Measurements from ENCODE around the gene PARVB. TPM values are rescaled to one million over a fixed set of nuclear protein-coding genes. Genes with fewer than 3 reads are reported as not detected.

PARVB gene
- total RNA-seq, 1 experiment from 2014 or later: 37.9 TPM

DNA sequence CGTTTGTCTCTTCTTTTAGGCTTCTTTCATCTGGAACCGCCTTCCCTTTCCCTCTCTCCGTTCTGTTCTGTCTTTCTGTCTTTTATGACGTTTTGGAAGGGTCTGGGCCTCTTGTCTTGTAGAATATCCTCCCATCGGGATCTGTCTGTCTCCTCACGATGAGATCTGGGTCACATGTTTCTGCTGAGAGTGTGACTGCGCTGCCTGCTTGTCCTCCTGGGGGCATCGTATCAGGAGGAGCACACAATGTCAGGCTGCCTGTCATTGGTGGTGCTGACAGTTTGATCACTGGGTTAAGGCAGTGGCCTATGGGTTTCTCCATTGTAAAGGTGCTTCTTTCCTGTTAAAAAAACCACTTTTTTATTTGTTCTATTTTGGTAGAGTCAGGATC lies 96.2 kb downstream of the PARVB start:
- DNase-seq: peak; percentile 75
- no peaks in the 10 kb centered on the region; the same call in 1 of the 2 replicates for H3K36me3 ChIP-seq (replicated peaks; ENCODE audit: control insufficient read depth, insufficient read depth, low read length)

DNA sequence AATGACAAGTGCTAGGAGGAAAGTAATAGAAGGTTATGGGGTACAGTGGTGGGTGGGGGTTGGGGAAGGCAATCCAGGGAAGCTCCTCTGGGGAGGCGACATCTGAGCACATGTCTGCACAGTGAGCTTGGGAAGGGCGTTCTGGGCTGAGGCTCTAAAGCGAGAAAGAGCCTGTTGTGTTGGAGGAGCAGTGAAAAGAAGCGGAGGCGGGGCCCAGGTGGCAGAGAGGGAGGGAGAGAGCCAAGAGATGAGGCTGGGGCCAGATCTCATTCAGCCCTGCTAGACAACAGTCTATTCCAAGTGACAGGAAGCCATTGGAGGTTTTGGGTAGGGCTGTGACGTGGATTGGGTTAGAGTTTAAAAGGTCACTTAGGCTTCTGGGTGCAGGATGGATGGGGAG lies 101.3 kb downstream of the PARVB start:
- no peaks in the 10 kb centered on the region for H3K27me3 ChIP-seq (ENCODE audit: control insufficient read depth, insufficient read depth, low read length)
- DNase-seq: no peak
- no peak overlapping the region for H3K4me3 ChIP-seq (ENCODE audit: insufficient read depth, low read depth, low read length)
- H3K36me3 ChIP-seq (replicated peaks; ENCODE audit: control insufficient read depth, insufficient read depth, low read length): no peaks in the 10 kb centered on the region; the same call in 1 of the 2 replicates

More for the DNA sequence above, 96.2 kb downstream of the PARVB start:
- Histone ChIP-seq H3K4me3 (ENCODE audit: insufficient read depth, low read depth, low read length) (no peak overlapping the region), H3K27me3 (ENCODE audit: control insufficient read depth, insufficient read depth, low read length) (no peaks in the 10 kb centered on the region)

- Histone ChIP-seq H3K27me3 (ENCODE audit: control insufficient read depth, insufficient read depth, low read length) (no peaks in the 10 kb centered on the region), H3K4me3 (ENCODE audit: insufficient read depth, low read depth, low read length) (no peak overlapping the region), H3K36me3 (replicated peaks; ENCODE audit: control insufficient read depth, insufficient read depth, low read length) (no peaks in the 10 kb centered on the region; the same call in 1 of the 2 replicates)
- DNase-seq: no peak
Observed at GRCh38 chr22:44126807-44127206, 102.7 kb downstream of the PARVB start.

GRCh38 chr22:44127356-44127755 lies 103.3 kb downstream of the PARVB start:
- Histone ChIP-seq H3K27me3 (ENCODE audit: control insufficient read depth, insufficient read depth, low read length) (no peaks in the 10 kb centered on the region), H3K4me3 (ENCODE audit: insufficient read depth, low read depth, low read length) (no peak overlapping the region), H3K36me3 (replicated peaks; ENCODE audit: control insufficient read depth, insufficient read depth, low read length) (no peaks in the 10 kb centered on the region; the same call in 1 of the 2 replicates)
- DNase-seq: no peak

GRCh38 chr22:44128958-44129618 lies 105.0 kb downstream of the PARVB start:
- DNase-seq: no peak
- Histone ChIP-seq H3K4me3 (ENCODE audit: insufficient read depth, low read depth, low read length) (no peak overlapping the region), H3K27me3 (ENCODE audit: control insufficient read depth, insufficient read depth, low read length) (no peaks in the 10 kb centered on the region), H3K36me3 (replicated peaks; ENCODE audit: control insufficient read depth, insufficient read depth, low read length) (no peaks in the 10 kb centered on the region; the same call in 1 of the 2 replicates)

DNA sequence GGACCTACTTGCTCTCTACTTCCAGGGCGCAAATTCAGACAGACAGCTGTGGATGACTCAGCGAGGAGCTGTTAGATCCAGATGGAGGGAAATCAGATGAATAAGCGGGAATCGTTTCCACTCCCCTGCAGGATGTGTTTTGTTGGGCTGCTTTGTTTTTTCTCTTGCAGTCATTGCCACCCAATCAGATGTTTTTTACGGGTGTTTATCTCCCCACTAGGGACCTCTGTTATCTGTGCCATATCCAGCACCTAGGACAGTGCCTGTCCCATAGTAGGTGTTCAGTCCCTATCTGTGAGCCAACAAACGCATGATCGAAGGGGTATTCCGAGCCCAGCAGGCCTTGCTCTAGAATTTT lies 105.5 kb downstream of the PARVB start:
- no peaks in the 10 kb centered on the region; the same call in 1 of the 2 replicates for H3K36me3 ChIP-seq (replicated peaks; ENCODE audit: control insufficient read depth, insufficient read depth, low read length)
- peak; percentile 52 for DNase-seq

GRCh38 chr22:44130076-44130711 lies 106.1 kb downstream of the PARVB start:
- DNase-seq: no peak
- Histone ChIP-seq H3K27me3 (ENCODE audit: control insufficient read depth, insufficient read depth, low read length) (no peaks in the 10 kb centered on the region), H3K36me3 (replicated peaks; ENCODE audit: control insufficient read depth, insufficient read depth, low read length) (no peaks in the 10 kb centered on the region; the same call in 1 of the 2 replicates), H3K4me3 (ENCODE audit: insufficient read depth, low read depth, low read length) (no peak overlapping the region)

More for the DNA sequence above, 105.5 kb downstream of the PARVB start:
- Histone ChIP-seq H3K27me3 (ENCODE audit: control insufficient read depth, insufficient read depth, low read length) (no peaks in the 10 kb centered on the region), H3K4me3 (ENCODE audit: insufficient read depth, low read depth, low read length) (no peak overlapping the region)

DNA sequence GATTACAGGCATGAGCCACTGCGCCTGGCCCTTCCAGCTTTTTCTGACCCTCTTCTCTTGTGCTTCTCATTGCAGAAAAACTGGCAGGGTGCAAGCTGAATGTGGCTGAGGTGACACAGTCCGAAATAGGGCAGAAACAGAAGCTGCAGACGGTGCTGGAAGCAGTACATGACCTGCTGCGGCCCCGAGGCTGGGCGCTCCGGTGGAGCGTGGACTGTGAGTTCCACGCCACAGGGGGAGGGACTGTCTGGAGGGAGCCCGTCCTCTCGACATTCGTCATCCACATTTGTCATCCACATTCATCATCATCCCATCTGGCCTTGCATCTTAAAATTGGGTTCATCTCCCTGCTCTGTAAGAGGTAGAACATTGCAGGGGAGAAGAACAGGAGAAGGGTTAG lies 107.3 kb downstream of the PARVB start:
- no peak overlapping the region for H3K4me3 ChIP-seq (ENCODE audit: insufficient read depth, low read depth, low read length)
- no peaks in the 10 kb centered on the region for H3K36me3 ChIP-seq (replicated peaks; ENCODE audit: control insufficient read depth, insufficient read depth, low read length)
- DNase-seq: no peak

GRCh38 chr22:44131989-44132685 lies 108.0 kb downstream of the PARVB start:
- H3K27me3 ChIP-seq (ENCODE audit: control insufficient read depth, insufficient read depth, low read length): no peaks in the 10 kb centered on the region
- no peak for DNase-seq
- peaks cover under 1% of the 10 kb centered on the region; the same call in 1 of the 2 replicates for H3K36me3 ChIP-seq (replicated peaks; ENCODE audit: control insufficient read depth, insufficient read depth, low read length)
- H3K4me3 ChIP-seq (ENCODE audit: insufficient read depth, low read depth, low read length): no peak overlapping the region

More for the DNA sequence above, 107.3 kb downstream of the PARVB start:
- H3K27me3 ChIP-seq (ENCODE audit: control insufficient read depth, insufficient read depth, low read length): no peaks in the 10 kb centered on the region

- Histone ChIP-seq H3K27me3 (ENCODE audit: control insufficient read depth, insufficient read depth, low read length) (no peaks in the 10 kb centered on the region), H3K36me3 (replicated peaks; ENCODE audit: control insufficient read depth, insufficient read depth, low read length) (peaks cover 5% of the 10 kb centered on the region), H3K4me3 (ENCODE audit: insufficient read depth, low read depth, low read length) (no peak overlapping the region)
- peak; percentile 81 for DNase-seq
Observed at GRCh38 chr22:44132724-44133123, 108.6 kb downstream of the PARVB start.

- DNase-seq: no peak
- peaks cover 7% of the 10 kb centered on the region for H3K36me3 ChIP-seq (replicated peaks; ENCODE audit: control insufficient read depth, insufficient read depth, low read length)
- no peaks in the 10 kb centered on the region for H3K27me3 ChIP-seq (ENCODE audit: control insufficient read depth, insufficient read depth, low read length)
- no peak overlapping the region for H3K4me3 ChIP-seq (ENCODE audit: insufficient read depth, low read depth, low read length)
Observed at GRCh38 chr22:44133161-44133560, 109.1 kb downstream of the PARVB start.

DNA sequence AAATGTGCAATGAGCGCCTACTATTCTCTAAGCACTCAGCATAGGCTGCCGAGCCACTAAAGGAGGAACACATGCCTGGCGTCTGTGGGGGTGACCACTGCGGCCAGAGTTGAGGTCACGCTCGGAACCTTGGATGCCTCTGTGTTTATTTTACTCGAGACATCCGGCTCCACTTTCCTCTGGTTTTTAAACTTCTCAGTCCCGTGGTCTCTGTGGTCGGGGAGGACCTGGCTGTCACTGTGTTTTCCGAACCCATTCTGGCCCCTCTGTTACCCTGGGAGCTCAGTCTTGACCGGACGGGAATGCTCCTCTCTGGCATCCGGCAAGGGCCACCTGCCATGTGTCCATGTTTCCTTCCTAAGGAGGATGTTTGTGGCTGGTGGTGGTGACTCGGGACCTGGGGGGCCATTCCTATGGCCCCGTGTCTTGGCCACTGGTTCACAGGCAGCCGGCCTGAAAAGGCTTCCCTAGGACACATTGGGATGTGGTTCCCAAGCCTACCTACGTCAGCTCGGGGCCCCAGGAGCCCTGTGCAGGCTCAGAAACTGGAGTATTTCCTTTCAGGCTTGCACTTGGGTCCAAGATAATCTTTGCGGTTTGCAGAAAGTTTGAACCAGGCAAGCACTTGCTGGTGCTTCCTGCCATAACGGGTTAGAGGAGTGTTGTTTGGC lies 109.9 kb downstream of the PARVB start:
- DNase-seq: no peak

GRCh38 chr22:44136112-44136511 lies 112.0 kb downstream of the PARVB start:
- DNase-seq: no peak
- Histone ChIP-seq H3K36me3 (replicated peaks; ENCODE audit: control insufficient read depth, insufficient read depth, low read length) (peaks cover 7% of the 10 kb centered on the region), H3K27me3 (ENCODE audit: control insufficient read depth, insufficient read depth, low read length) (no peaks in the 10 kb centered on the region), H3K4me3 (ENCODE audit: insufficient read depth, low read depth, low read length) (no peak overlapping the region)

More for the DNA sequence above, 109.9 kb downstream of the PARVB start:
- Histone ChIP-seq H3K4me3 (ENCODE audit: insufficient read depth, low read depth, low read length) (no peak overlapping the region), H3K36me3 (replicated peaks; ENCODE audit: control insufficient read depth, insufficient read depth, low read length) (peaks cover 7% of the 10 kb centered on the region), H3K27me3 (ENCODE audit: control insufficient read depth, insufficient read depth, low read length) (no peaks in the 10 kb centered on the region)

GRCh38 chr22:44136786-44137185 lies 112.7 kb downstream of the PARVB start:
- H3K4me3 ChIP-seq (ENCODE audit: insufficient read depth, low read depth, low read length): no peak overlapping the region
- no peaks in the 10 kb centered on the region for H3K27me3 ChIP-seq (ENCODE audit: control insufficient read depth, insufficient read depth, low read length)
- DNase-seq: no peak
- H3K36me3 ChIP-seq (replicated peaks; ENCODE audit: control insufficient read depth, insufficient read depth, low read length): peaks cover 7% of the 10 kb centered on the region

All from H7 (cell line).